Measurements from ENCODE around the gene FAM89B.

- TF ChIP-seq CTCF (IDR thresholded peaks at IDR 0.05) (no peak), POLR2A (IDR thresholded peaks at IDR 0.05) (no peak), EP300 (IDR thresholded peaks at IDR 0.05) (no peak)
These were observed 15.7 kb upstream of the FAM89B start for GRCh38 chr11:65556470-65557279.

Data from tibial nerve (tissue), 4 donors.